GM12891 (cell line): ENCODE measurements around the gene GRHL1.

ENCODE experiments used
- DNase-seq: peaks from one replicate; pipeline ENCODE4 v3.0.0; 2011; ENCODE audit warnings: low spot score; ENCODE audit not compliant: insufficient read length
- FAIRE-seq: peaks from 2 replicates; lab custom pipeline; 2011; peaks lifted over from hg19 to GRCh38; lab: Jason Lieb, UNC
- PAX5 ChIP-seq: IDR thresholded peaks from 2 replicates; pipeline ENCODE4 v1.6.1; 2011; ENCODE audit warnings: low read length, moderate library complexity, mild to moderate bottlenecking; ENCODE audit not compliant: insufficient read depth, severe bottlenecking
- POLR2A ChIP-seq: IDR thresholded peaks from 2 replicates; pipeline ENCODE4 v1.6.1; 2011; ENCODE audit warnings: low read depth, low read length, control low read depth
- POLR2AphosphoS5 ChIP-seq: IDR thresholded peaks from 2 replicates; pipeline ENCODE4 v1.6.1; 2011; ENCODE audit warnings: low read depth, low read length, control low read depth
- POU2F2 ChIP-seq: IDR thresholded peaks from 2 replicates; pipeline ENCODE4 v1.6.1; 2011; ENCODE audit warnings: low read depth, mild to moderate bottlenecking, control low read depth, low read length, moderate library complexity
- SPI1 ChIP-seq: IDR thresholded peaks from 2 replicates; pipeline ENCODE4 v1.6.1; 2011; ENCODE audit warnings: low read depth, low read length, control low read depth
- TAF1 ChIP-seq: IDR thresholded peaks from 2 replicates; pipeline ENCODE4 v1.6.1; 2011; ENCODE audit warnings: low read depth, low read length, control low read depth

GRHL1 gene

GRCh38 chr2:10039658-10040410, 88.3 kb downstream of the GRHL1 start:
- FAIRE-seq (no peak), DNase-seq (no peak)
- no peak for TF ChIP-seq SPI1
- TF ChIP-seq PAX5: no peak
- TF ChIP-seq POLR2A: no peak
- TF ChIP-seq POU2F2: no peak
- TF ChIP-seq POLR2AphosphoS5: no peak
- TF ChIP-seq TAF1: no peak

- no peak for TF ChIP-seq POLR2A
- no peak for TF ChIP-seq POU2F2
- no peak for TF ChIP-seq SPI1
- TF ChIP-seq PAX5: no peak
- no peak for TF ChIP-seq TAF1
- no peak for TF ChIP-seq POLR2AphosphoS5
- FAIRE-seq (no peak), DNase-seq (no peak)
Observed at GRCh38 chr2:10041711-10042110, 90.2 kb downstream of the GRHL1 start.

- FAIRE-seq: peak; percentile 45
- TF ChIP-seq SPI1: no peak
- no peak for TF ChIP-seq POLR2A
- no peak for TF ChIP-seq POU2F2
- TF ChIP-seq PAX5: no peak
- no peak for TF ChIP-seq TAF1
- no peak for TF ChIP-seq POLR2AphosphoS5
- no peak for DNase-seq
Observed at GRCh38 chr2:10042301-10043161, 91.0 kb downstream of the GRHL1 start.

- DNase-seq (peak; percentile 84), FAIRE-seq (peak; percentile 16)
- TF ChIP-seq POU2F2: no peak
- no peak for TF ChIP-seq TAF1
- no peak for TF ChIP-seq POLR2AphosphoS5
- no peak for TF ChIP-seq SPI1
- no peak for TF ChIP-seq POLR2A
- no peak for TF ChIP-seq PAX5
Observed at GRCh38 chr2:10043256-10043905, 91.9 kb downstream of the GRHL1 start, which contains the start of gene KLF11. KLF11 (plus strand) TSS chr2:10043550; CDS start chr2:10043717, 167 bp downstream.

GRCh38 chr2:10043906-10044601, 92.6 kb downstream of the GRHL1 start:
- DNase-seq: peak; percentile 74

GRCh38 chr2:10045561-10046355, 94.3 kb downstream of the GRHL1 start:
- TF ChIP-seq SPI1: no peak
- TF ChIP-seq PAX5: no peak
- no peak for TF ChIP-seq TAF1
- TF ChIP-seq POLR2AphosphoS5: no peak
- TF ChIP-seq POU2F2: no peak
- TF ChIP-seq POLR2A: no peak
- DNase-seq: no peak
- no peak for FAIRE-seq

More at GRCh38 chr2:10043906-10044601, 92.6 kb downstream of the GRHL1 start:
- FAIRE-seq: no peak
- no peak for TF ChIP-seq PAX5
- TF ChIP-seq POU2F2: no peak

- FAIRE-seq (no peak), DNase-seq (no peak)
- TF ChIP-seq POLR2A (no peak), POLR2AphosphoS5 (no peak), PAX5 (no peak), POU2F2 (no peak), TAF1 (no peak), SPI1 (no peak)
Observed at GRCh38 chr2:10046931-10047330, 95.4 kb downstream of the GRHL1 start.
